WTC11 (cell line): ENCODE results near the gene ATP5PF. TPM values are rescaled to one million over a fixed set of nuclear protein-coding genes. Genes with fewer than 3 reads are reported as not detected.

Experiments
- ATAC-seq: fragments of 200-7000 bp; cut with Tn5 transposase; 2 replicates; pipeline ENCODE4 v1.10.0; 2021; ENCODE audit warnings: mild to moderate bottlenecking, moderate library complexity
- CTCF ChIA-PET: fragments of 300-600 bp; sonication (Branson Sonifier 250); formaldehyde crosslinking; loops from one replicate; lab custom pipeline; 2021; ENCODE audit warnings: antibody characterized with exemption; lab: Charles Lee
- POLR2A ChIA-PET: fragments of 350-600 bp; sonication (Branson Sonifier 250); formaldehyde crosslinking; loops from one replicate; lab custom pipeline; 2021; ENCODE audit warnings: antibody characterized with exemption; lab: Charles Lee
- DNase-seq: peaks from one replicate; pipeline ENCODE4 v3.0.0; 2021; ENCODE audit warnings: low spot score
- H3K27ac Mint-ChIP-seq: 2 replicates; pipeline ENCODE4 v1.8.0; 2021; ENCODE audit warnings: mixed read lengths
- H3K27me3 Mint-ChIP-seq: 2 replicates; pipeline ENCODE4 v1.8.0; 2021; ENCODE audit warnings: low read depth, mild to moderate bottlenecking, moderate library complexity, mixed read lengths
- H3K36me3 Mint-ChIP-seq: 2 replicates; pipeline ENCODE4 v1.8.0; 2021; ENCODE audit warnings: mixed read lengths
- H3K4me1 Mint-ChIP-seq: 2 replicates; pipeline ENCODE4 v1.8.0; 2022; ENCODE audit warnings: mixed read lengths
- H3K4me3 Mint-ChIP-seq: 2 replicates; pipeline ENCODE4 v1.8.0; 2021; ENCODE audit warnings: mild to moderate bottlenecking, moderate library complexity, mixed read lengths
- H3K9me3 Mint-ChIP-seq: 2 replicates; pipeline ENCODE4 v1.8.0; 2021; ENCODE audit warnings: mixed read lengths
- ARID4B ChIP-seq: sonication (generic); formaldehyde crosslinking; IDR thresholded peaks from 2 replicates; pipeline ENCODE4 v1.8.0; 2023; ENCODE audit warnings: missing genetic modification reagents, mild to moderate bottlenecking, borderline replicate concordance
- CBFB ChIP-seq: sonication (generic); formaldehyde crosslinking; IDR thresholded peaks from 2 replicates; pipeline ENCODE4 v1.8.1; 2022; ENCODE audit warnings: mild to moderate bottlenecking, low read depth, missing genetic modification reagents
- CREM ChIP-seq: sonication (generic); formaldehyde crosslinking; IDR thresholded peaks from 2 replicates; pipeline ENCODE4 v1.8.1; 2022; ENCODE audit warnings: mild to moderate bottlenecking, missing genetic modification reagents, moderate library complexity
- E2F5 ChIP-seq: sonication (generic); formaldehyde crosslinking; IDR thresholded peaks from 2 replicates; pipeline ENCODE4 v1.8.1; 2022; ENCODE audit warnings: mild to moderate bottlenecking, moderate library complexity, missing genetic modification reagents
- EMX1 ChIP-seq: fragments of 250-450 bp; sonication (Bioruptor Pico); IDR thresholded peaks from 2 replicates; pipeline ENCODE4 v1.8.0; 2021; ENCODE audit warnings: mild to moderate bottlenecking
- ESRRA ChIP-seq: sonication (generic); formaldehyde crosslinking; IDR thresholded peaks from 2 replicates; pipeline ENCODE4 v1.8.1; 2022; ENCODE audit warnings: mild to moderate bottlenecking, missing genetic modification reagents, borderline replicate concordance
- FOXJ3 ChIP-seq: sonication (generic); formaldehyde crosslinking; IDR thresholded peaks from 2 replicates; pipeline ENCODE4 v1.9.0; 2021; ENCODE audit warnings: missing genetic modification reagents, mild to moderate bottlenecking, borderline replicate concordance
- FOXK1 ChIP-seq: sonication (generic); formaldehyde crosslinking; IDR thresholded peaks from 2 replicates; pipeline ENCODE4 v1.8.0; 2022; ENCODE audit warnings: mild to moderate bottlenecking, moderate library complexity, missing genetic modification reagents
- HMGA2 ChIP-seq: fragments of 250-450 bp; sonication (Bioruptor Pico); IDR thresholded peaks from 2 replicates; pipeline ENCODE4 v1.4.0; 2021; ENCODE audit warnings: mild to moderate bottlenecking, moderate library complexity
- IRF1 ChIP-seq: sonication (generic); formaldehyde crosslinking; IDR thresholded peaks from 2 replicates; pipeline ENCODE4 v1.8.0; 2023; ENCODE audit warnings: missing genetic modification reagents
- IRF2 ChIP-seq: sonication (generic); formaldehyde crosslinking; IDR thresholded peaks from 2 replicates; pipeline ENCODE4 v1.8.0; 2022; ENCODE audit warnings: low read depth, missing genetic modification reagents, borderline replicate concordance
- NFE2L1 ChIP-seq: sonication (generic); formaldehyde crosslinking; IDR thresholded peaks from 2 replicates; pipeline ENCODE4 v1.8.1; 2023; ENCODE audit warnings: missing genetic modification reagents
- NR2C2 ChIP-seq: sonication (generic); formaldehyde crosslinking; IDR thresholded peaks from 2 replicates; pipeline ENCODE4 v1.8.0; 2022; ENCODE audit warnings: mild to moderate bottlenecking, missing genetic modification reagents
- PRDM15 ChIP-seq: sonication (generic); formaldehyde crosslinking; IDR thresholded peaks from 2 replicates; pipeline ENCODE4 v1.8.0; 2022; ENCODE audit warnings: missing genetic modification reagents
- RELA ChIP-seq: sonication (generic); formaldehyde crosslinking; IDR thresholded peaks from 2 replicates; pipeline ENCODE4 v1.8.1; 2022; ENCODE audit warnings: missing genetic modification reagents, mild to moderate bottlenecking, borderline replicate concordance
- SP1 ChIP-seq: sonication (generic); formaldehyde crosslinking; conservative IDR thresholded peaks from 2 replicates; pipeline ENCODE4 v1.8.1; 2022; ENCODE audit warnings: missing genetic modification reagents
- USF1 ChIP-seq: sonication (generic); formaldehyde crosslinking; IDR thresholded peaks from 2 replicates; pipeline ENCODE4 v1.8.0; 2022; ENCODE audit warnings: mild to moderate bottlenecking, missing genetic modification reagents
- ZNF138 ChIP-seq: sonication (generic); formaldehyde crosslinking; conservative IDR thresholded peaks from 2 replicates; pipeline ENCODE4 v1.8.1; 2022; ENCODE audit warnings: mild to moderate bottlenecking, moderate library complexity, missing genetic modification reagents
- ZNF263 ChIP-seq: sonication (generic); formaldehyde crosslinking; IDR thresholded peaks from 2 replicates; pipeline ENCODE4 v1.8.1; 2022; ENCODE audit warnings: low read depth, mild to moderate bottlenecking, moderate library complexity, missing genetic modification reagents
- ZNF396 ChIP-seq: fragments of 250-450 bp; sonication (Bioruptor Pico); IDR thresholded peaks from 2 replicates; pipeline ENCODE4 v1.8.0; 2021; ENCODE audit warnings: mild to moderate bottlenecking, moderate library complexity, borderline replicate concordance
- total RNA-seq: library from RNA; stranded (reverse); gene quantifications from 3 replicates; pipeline ENCODE4 v1.2.3, GENCODE V29; 2021
- TF ChIP-seq, protein P1 (sequence below): sonication (generic); formaldehyde crosslinking; conservative IDR thresholded peaks from 2 replicates; pipeline ENCODE4 v1.8.1; 2023; ENCODE audit warnings: mild to moderate bottlenecking, low read depth, missing genetic modification reagents, moderate library complexity

ATP5PF gene
- total RNA-seq, 1 experiment from 2014 or later: 129 TPM

DNA sequence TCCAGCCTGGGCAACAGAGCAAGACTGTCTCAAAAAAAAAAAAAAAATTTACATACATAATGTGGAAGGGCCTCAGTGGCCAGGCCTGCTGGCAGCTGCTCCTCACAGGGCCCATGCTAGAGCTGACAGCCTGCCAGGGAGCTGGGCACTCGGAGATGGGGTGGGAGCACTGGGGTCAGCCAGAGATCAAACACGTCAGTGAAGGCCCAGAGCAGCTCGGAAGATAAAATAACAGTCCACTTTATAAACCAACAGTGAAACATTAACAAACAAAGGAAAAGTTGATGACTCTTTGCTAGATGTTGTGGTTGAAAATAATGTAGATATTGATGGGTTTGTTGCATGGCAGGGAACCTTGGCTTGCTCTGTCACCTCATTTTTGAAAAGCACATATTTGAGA, 42.7 kb downstream of the ATP5PF start (continued):
- TF ChIP-seq USF1 (CRISPR knock-in tag): no peak
- TF ChIP-seq HMGA2 (CRISPR knock-in tag): no peak
- no peak for TF ChIP-seq IRF1 (CRISPR knock-in tag)
- no peak for TF ChIP-seq ZNF263 (CRISPR knock-in tag)
- TF ChIP-seq FOXK1 (CRISPR knock-in tag): no peak
- TF ChIP-seq E2F5 (CRISPR knock-in tag): no peak

GRCh38 chr21:25689226-25689625, 45.5 kb downstream of the ATP5PF start:
- DNase-seq: no peak

GRCh38 chr21:25688275-25689155, 46.2 kb downstream of the ATP5PF start:
- no peak overlapping the region for H3K27ac Mint-ChIP-seq
- no peaks in the 10 kb centered on the region for H3K4me1 Mint-ChIP-seq
- ChIA-PET CTCF (no interaction called here), POLR2A (no interaction called here)
- H3K36me3 Mint-ChIP-seq: no peaks in the 10 kb centered on the region
- no peak overlapping the region for H3K4me3 Mint-ChIP-seq
- H3K27me3 Mint-ChIP-seq: no peaks in the 10 kb centered on the region
- ATAC-seq: no peak
- H3K9me3 Mint-ChIP-seq: no peaks in the 10 kb centered on the region
- DNase-seq: no peak
- TF ChIP-seq FOXJ3 (CRISPR knock-in tag): no peak
- TF ChIP-seq CBFB (CRISPR knock-in tag): no peak
- TF ChIP-seq ESRRA (CRISPR knock-in tag): no peak
- no peak for TF ChIP-seq ZNF396 (CRISPR knock-in tag)
- TF ChIP-seq ZNF263 (CRISPR knock-in tag): no peak
- TF ChIP-seq ARID4B (CRISPR knock-in tag): no peak
- TF ChIP-seq SP1 (CRISPR knock-in tag): no peak
- TF ChIP-seq PRDM15 (CRISPR knock-in tag): no peak
- TF ChIP-seq NR2C2 (CRISPR knock-in tag): no peak

More at GRCh38 chr21:25689226-25689625, 45.5 kb downstream of the ATP5PF start:
- Mint-ChIP-seq H3K4me1 (no peaks in the 10 kb centered on the region), H3K27me3 (no peaks in the 10 kb centered on the region), H3K4me3 (no peak overlapping the region), H3K36me3 (no peaks in the 10 kb centered on the region), H3K27ac (no peak overlapping the region), H3K9me3 (no peaks in the 10 kb centered on the region)
- CTCF ChIA-PET: no interaction called here
- ATAC-seq: no peak
- POLR2A ChIA-PET: no interaction called here
- TF ChIP-seq ESRRA (CRISPR knock-in tag) (no peak), ZNF138 (CRISPR knock-in tag) (no peak), RELA (CRISPR knock-in tag) (no peak), IRF2 (CRISPR knock-in tag) (no peak), NFE2L1 (no peak), EMX1 (no peak), CREM (CRISPR knock-in tag) (no peak), CBFB (CRISPR knock-in tag) (no peak)
- TF ChIP-seq, protein P1, sequence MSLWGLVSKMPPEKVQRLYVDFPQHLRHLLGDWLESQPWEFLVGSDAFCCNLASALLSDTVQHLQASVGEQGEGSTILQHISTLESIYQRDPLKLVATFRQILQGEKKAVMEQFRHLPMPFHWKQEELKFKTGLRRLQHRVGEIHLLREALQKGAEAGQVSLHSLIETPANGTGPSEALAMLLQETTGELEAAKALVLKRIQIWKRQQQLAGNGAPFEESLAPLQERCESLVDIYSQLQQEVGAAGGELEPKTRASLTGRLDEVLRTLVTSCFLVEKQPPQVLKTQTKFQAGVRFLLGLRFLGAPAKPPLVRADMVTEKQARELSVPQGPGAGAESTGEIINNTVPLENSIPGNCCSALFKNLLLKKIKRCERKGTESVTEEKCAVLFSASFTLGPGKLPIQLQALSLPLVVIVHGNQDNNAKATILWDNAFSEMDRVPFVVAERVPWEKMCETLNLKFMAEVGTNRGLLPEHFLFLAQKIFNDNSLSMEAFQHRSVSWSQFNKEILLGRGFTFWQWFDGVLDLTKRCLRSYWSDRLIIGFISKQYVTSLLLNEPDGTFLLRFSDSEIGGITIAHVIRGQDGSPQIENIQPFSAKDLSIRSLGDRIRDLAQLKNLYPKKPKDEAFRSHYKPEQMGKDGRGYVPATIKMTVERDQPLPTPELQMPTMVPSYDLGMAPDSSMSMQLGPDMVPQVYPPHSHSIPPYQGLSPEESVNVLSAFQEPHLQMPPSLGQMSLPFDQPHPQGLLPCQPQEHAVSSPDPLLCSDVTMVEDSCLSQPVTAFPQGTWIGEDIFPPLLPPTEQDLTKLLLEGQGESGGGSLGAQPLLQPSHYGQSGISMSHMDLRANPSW: no peak
